Stomach (tissue), 4 donors: Measurements from ENCODE around the gene NDST1.

Source experiments
- POLR2A ChIP-seq, 4 donors: fragments of 450-650 bp; IDR thresholded peaks; one replicate each; pipeline ENCODE4 v1.6.1; 2016; ENCODE audit warnings: antibody characterized with exemption in 4 of 4, control low read depth in 2 of 4, mild to moderate bottlenecking in 1 of 4, moderate library complexity in 1 of 4
- POLR2AphosphoS5 ChIP-seq, 3 donors: sonication (generic); formaldehyde crosslinking; IDR thresholded peaks; one replicate each; pipeline ENCODE4 v1.6.1; 2016; ENCODE audit warnings: antibody characterized with exemption in 3 of 3
- TF ChIP-seq, protein P1 (sequence below), 7 experiments: fragments of 450-650 bp in 4 of 7; fragments of 200-600 bp in 3 of 7; sonication (generic) in 3 of 7; IDR thresholded peaks; one replicate each; pipeline ENCODE4 v1.5.1; 2016 to 2019; ENCODE audit warnings: antibody characterized with exemption in 7 of 7, control low read depth in 2 of 7, mild to moderate bottlenecking in 1 of 7

DNA sequence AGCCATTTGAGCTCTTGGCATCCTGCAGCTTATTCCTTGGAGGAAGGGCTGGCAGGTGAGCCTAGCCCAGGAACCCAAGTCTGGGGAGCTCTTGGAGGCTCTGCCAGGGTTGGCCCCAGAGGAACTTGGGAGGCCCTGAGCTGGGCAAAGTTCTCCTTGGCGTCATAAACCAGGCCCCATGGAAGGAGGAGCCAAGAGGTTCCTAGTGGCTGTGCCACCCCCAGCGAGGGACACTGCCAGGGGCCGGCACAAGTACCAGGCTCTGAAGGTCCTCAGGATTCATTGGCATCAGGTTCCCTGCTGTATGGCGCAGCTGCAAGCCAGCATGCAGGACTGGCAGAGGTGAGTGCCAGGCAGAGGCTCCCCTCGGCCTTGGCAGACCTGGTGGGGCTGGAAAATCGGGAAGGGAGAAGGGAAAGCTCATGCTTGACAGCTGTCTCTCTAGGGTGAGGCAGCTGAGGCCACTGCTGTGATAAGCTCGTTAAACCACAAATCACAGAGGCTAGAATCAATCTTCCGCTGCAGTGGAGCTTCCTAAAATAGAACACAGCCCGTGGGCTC lies 77.9 kb downstream of the NDST1 start:
- TF ChIP-seq, protein P1, sequence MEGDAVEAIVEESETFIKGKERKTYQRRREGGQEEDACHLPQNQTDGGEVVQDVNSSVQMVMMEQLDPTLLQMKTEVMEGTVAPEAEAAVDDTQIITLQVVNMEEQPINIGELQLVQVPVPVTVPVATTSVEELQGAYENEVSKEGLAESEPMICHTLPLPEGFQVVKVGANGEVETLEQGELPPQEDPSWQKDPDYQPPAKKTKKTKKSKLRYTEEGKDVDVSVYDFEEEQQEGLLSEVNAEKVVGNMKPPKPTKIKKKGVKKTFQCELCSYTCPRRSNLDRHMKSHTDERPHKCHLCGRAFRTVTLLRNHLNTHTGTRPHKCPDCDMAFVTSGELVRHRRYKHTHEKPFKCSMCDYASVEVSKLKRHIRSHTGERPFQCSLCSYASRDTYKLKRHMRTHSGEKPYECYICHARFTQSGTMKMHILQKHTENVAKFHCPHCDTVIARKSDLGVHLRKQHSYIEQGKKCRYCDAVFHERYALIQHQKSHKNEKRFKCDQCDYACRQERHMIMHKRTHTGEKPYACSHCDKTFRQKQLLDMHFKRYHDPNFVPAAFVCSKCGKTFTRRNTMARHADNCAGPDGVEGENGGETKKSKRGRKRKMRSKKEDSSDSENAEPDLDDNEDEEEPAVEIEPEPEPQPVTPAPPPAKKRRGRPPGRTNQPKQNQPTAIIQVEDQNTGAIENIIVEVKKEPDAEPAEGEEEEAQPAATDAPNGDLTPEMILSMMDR (IDR thresholded peaks at IDR 0.05) = no peak
- no peak for TF ChIP-seq POLR2AphosphoS5 (IDR thresholded peaks at IDR 0.05)
- no peak for TF ChIP-seq POLR2A (IDR thresholded peaks at IDR 0.05)
